ENCODE measurements around the gene AADAC.

GRCh38 chr3:151775314-151776258, 38.3 kb upstream of the AADAC start:
- no peak for TF ChIP-seq CTCF (IDR thresholded peaks at IDR 0.05; ENCODE audit: low read depth, low read length, poor library complexity, severe bottlenecking)
- TF ChIP-seq EZH2phosphoT487 (IDR thresholded peaks at IDR 0.05; ENCODE audit: borderline replicate concordance, low read length) = no peak
